Right lobe of liver (tissue), 6 donors: ENCODE data around the gene OPA1. TPM values are rescaled to one million over a fixed set of nuclear protein-coding genes. Genes with fewer than 3 reads are reported as not detected.

Experiments used
- ATAC-seq, 4 donors: fragments of 200-7000 bp; cut with Tn5 transposase; one replicate each; pipeline ENCODE4 v1.9.1; 2020; ENCODE audit warnings: mild to moderate bottlenecking in 4 of 4, moderate library complexity in 4 of 4
- DNase-seq, 3 donors: peaks; one replicate each; pipeline ENCODE4 v3.0.0-alpha.2; 2020
- H3K27ac ChIP-seq, 3 donors: fragments of 200-600 bp; one replicate each; pipeline ENCODE4 v1.8.0; 2022
- H3K27me3 ChIP-seq, 2 donors: fragments of 200-600 bp; one replicate each; pipeline ENCODE4 v1.8.0; 2022
- H3K36me3 ChIP-seq, 4 donors: fragments of 200-600 bp; sonication (generic) in 1 of 4; one replicate each; pipeline versions ENCODE4 v1.5.1 to v1.8.0; 2017 to 2022; ENCODE audit warnings: control low read depth in 1 of 4
- H3K4me1 ChIP-seq, 4 donors: fragments of 200-600 bp; sonication (generic) in 1 of 4; one replicate each; pipeline versions ENCODE4 v1.5.1 to v1.8.0; 2017 to 2022; ENCODE audit warnings: control low read depth in 1 of 4
- H3K4me3 ChIP-seq, 3 donors: fragments of 200-600 bp; one replicate each; pipeline ENCODE4 v1.8.0; 2022
- H3K9me3 ChIP-seq, 4 donors: fragments of 200-600 bp; sonication (generic) in 1 of 4; one replicate each; pipeline versions ENCODE4 v1.5.1 to v1.8.0; 2017 to 2022; ENCODE audit warnings: control low read depth in 1 of 4
- CTCF ChIP-seq, 4 donors: fragments of 200-600 bp in 3 of 4; fragments of 450-650 bp in 1 of 4; IDR thresholded peaks; one replicate each; pipeline versions ENCODE4 v1.5.1 to v1.8.0; 2016 to 2022; ENCODE audit warnings: antibody characterized with exemption in 4 of 4, mild to moderate bottlenecking in 2 of 4
- POLR2A ChIP-seq: fragments of 450-650 bp; IDR thresholded peaks from one replicate; pipeline ENCODE4 v1.6.1; 2017; ENCODE audit warnings: antibody characterized with exemption, mild to moderate bottlenecking
- WGBS: methylation state at CpG from one replicate; pipeline ENCODE4 v1.1.6; 2018; ENCODE audit warnings: low coverage, low lambda C conversion rate; ENCODE audit not compliant: insufficient coverage; ENCODE audit errors: missing lambda C conversion rate; 5-methylcytosine and 5-hydroxymethylcytosine counted together
- intact Hi-C, 2 donors: fragments of 100-400 bp; cut with DNase I; formaldehyde crosslinking; loops; one replicate each; pipeline versions ENCODE4 v1.11.2 to v1.14.1; 2022
- total RNA-seq, 6 experiments: library from RNA; depleted of rRNA in 2 of 6; stranded (reverse); fragments of >200 nt in 2 of 6; fragmentation: NEBNext Ultra II Directional in 3 of 6; extraction: Animal tissue kit (Norgen Biotek cat#: 25700) in 3 of 6; gene quantifications; one replicate each; pipeline versions ENCODE4 v1.1.0 to v1.2.4, GENCODE V29; 2016 to 2023
- donor health status: DM: no; HTN: yes; CAD: no.
- donor health status: DM: no; HTN: no; CAD: no.
- donor health status: DM: no; HTN: no; CAD: no.
- donor health status: DM: no; HTN: yes; CAD: no.
- donor health status: DM: no; HTN: yes; CAD: no.

OPA1 gene
- total RNA-seq, 6 experiments from 2014 or later: 29.2 to 45.5 (median 31.6) TPM

DNA sequence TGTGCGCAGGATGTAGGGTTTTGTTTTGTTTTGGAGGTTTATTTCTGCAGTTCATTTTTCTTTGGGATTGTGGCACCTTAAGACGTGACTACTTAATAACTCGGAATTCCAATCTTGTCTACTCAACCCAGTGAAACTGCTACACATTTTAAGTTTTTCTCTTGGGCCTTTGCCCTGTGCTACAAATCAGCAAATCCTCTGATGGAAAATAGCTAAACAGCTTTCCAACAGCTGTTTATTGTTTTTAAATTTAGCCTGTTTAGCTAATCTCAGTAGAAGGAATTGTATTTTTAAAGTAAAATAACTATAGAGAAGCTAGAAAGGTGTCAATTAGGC lies 48.4 kb downstream of the OPA1 start:
- no peak overlapping the region for H3K27ac ChIP-seq
- H3K36me3 ChIP-seq: peaks cover 0 to 41% (median 10%) of the 10 kb centered on the region in 4 donors
- ATAC-seq (no peak), DNase-seq (no peak)
- 100% methylated on average over 3 of the region's 3 CpGs for WGBS
- no peaks in the 10 kb centered on the region for H3K9me3 ChIP-seq
- TF ChIP-seq CTCF (IDR thresholded peaks at IDR 0.05) (no peak), POLR2A (no peak)
- intact Hi-C loops: no loop called here
- no peaks in the 10 kb centered on the region for H3K4me1 ChIP-seq
- H3K4me3 ChIP-seq: no peak overlapping the region
- no peaks in the 10 kb centered on the region for H3K27me3 ChIP-seq

- peaks cover 6 to 57% (median 22%) of the 10 kb centered on the region in 4 donors for H3K36me3 ChIP-seq
- 85% methylated on average over 6 of the region's 6 CpGs for WGBS
These were observed 52.8 kb downstream of the OPA1 start for GRCh38 chr3:193645806-193646205.

GRCh38 chr3:193648542-193649076 lies 55.6 kb downstream of the OPA1 start:
- 93% methylated on average over 2 of the region's 2 CpGs for WGBS
- Histone ChIP-seq H3K4me3 (no peak overlapping the region), H3K9me3 (no peaks in the 10 kb centered on the region), H3K27me3 (no peaks in the 10 kb centered on the region), H3K4me1 (no peaks in the 10 kb centered on the region), H3K27ac (no peak overlapping the region), H3K36me3 (peaks cover 6 to 47% (median 21%) of the 10 kb centered on the region in 4 donors)
- no peak for ATAC-seq
- DNase-seq: no peak
- intact Hi-C loops: no loop called here
- TF ChIP-seq POLR2A (no peak), CTCF (IDR thresholded peaks at IDR 0.05) (no peak)

More at GRCh38 chr3:193645806-193646205, 52.8 kb downstream of the OPA1 start:
- Histone ChIP-seq H3K4me3 (no peak overlapping the region), H3K27ac (no peak overlapping the region), H3K9me3 (no peaks in the 10 kb centered on the region), H3K27me3 (no peaks in the 10 kb centered on the region), H3K4me1 (no peaks in the 10 kb centered on the region)
- no peak for TF ChIP-seq POLR2A
- TF ChIP-seq CTCF (IDR thresholded peaks at IDR 0.05): no peak
- ATAC-seq (no peak), DNase-seq (no peak)
- intact Hi-C loops: no loop called here

GRCh38 chr3:193650585-193650984 lies 57.6 kb downstream of the OPA1 start:
- peaks cover 6 to 35% (median 17%) of the 10 kb centered on the region in 4 donors for H3K36me3 ChIP-seq
- DNase-seq (no peak), ATAC-seq (no peak)
- TF ChIP-seq CTCF (IDR thresholded peaks at IDR 0.05): no peak
- no peak for TF ChIP-seq POLR2A
- 93% methylated on average over 2 of the region's 2 CpGs for WGBS
- H3K9me3 ChIP-seq: no peaks in the 10 kb centered on the region
- H3K4me3 ChIP-seq: no peak overlapping the region
- H3K27ac ChIP-seq: no peak overlapping the region
- H3K27me3 ChIP-seq: no peaks in the 10 kb centered on the region
- H3K4me1 ChIP-seq: no peaks in the 10 kb centered on the region
- intact Hi-C loops: no loop called here
